WTC11 (cell line): Measurements from ENCODE around the gene ADAP1.

Experiments
- JUN ChIP-seq: sonication (generic); formaldehyde crosslinking; IDR thresholded peaks from 2 replicates; pipeline ENCODE4 v1.8.0; 2023; ENCODE audit warnings: mild to moderate bottlenecking, missing genetic modification reagents
- MLX ChIP-seq: sonication (generic); formaldehyde crosslinking; IDR thresholded peaks from 2 replicates; pipeline ENCODE4 v1.8.1; 2023; ENCODE audit warnings: mild to moderate bottlenecking, missing genetic modification reagents, moderate library complexity
- TF ChIP-seq, protein P1 (sequence below): sonication (generic); formaldehyde crosslinking; IDR thresholded peaks from 2 replicates; pipeline ENCODE4 v1.8.0; 2023; ENCODE audit warnings: mild to moderate bottlenecking, missing genetic modification reagents
- TF ChIP-seq, protein P2 (sequence below): sonication (generic); formaldehyde crosslinking; IDR thresholded peaks from 2 replicates; pipeline ENCODE4 v1.8.1; 2023; ENCODE audit warnings: mild to moderate bottlenecking, moderate library complexity, missing genetic modification reagents
- TF ChIP-seq, protein P3 (sequence below): fragments of 200-600 bp; IDR thresholded peaks from 2 replicates; pipeline ENCODE4 v1.8.0; 2022; ENCODE audit warnings: antibody characterized with exemption

- TF ChIP-seq, protein P1, sequence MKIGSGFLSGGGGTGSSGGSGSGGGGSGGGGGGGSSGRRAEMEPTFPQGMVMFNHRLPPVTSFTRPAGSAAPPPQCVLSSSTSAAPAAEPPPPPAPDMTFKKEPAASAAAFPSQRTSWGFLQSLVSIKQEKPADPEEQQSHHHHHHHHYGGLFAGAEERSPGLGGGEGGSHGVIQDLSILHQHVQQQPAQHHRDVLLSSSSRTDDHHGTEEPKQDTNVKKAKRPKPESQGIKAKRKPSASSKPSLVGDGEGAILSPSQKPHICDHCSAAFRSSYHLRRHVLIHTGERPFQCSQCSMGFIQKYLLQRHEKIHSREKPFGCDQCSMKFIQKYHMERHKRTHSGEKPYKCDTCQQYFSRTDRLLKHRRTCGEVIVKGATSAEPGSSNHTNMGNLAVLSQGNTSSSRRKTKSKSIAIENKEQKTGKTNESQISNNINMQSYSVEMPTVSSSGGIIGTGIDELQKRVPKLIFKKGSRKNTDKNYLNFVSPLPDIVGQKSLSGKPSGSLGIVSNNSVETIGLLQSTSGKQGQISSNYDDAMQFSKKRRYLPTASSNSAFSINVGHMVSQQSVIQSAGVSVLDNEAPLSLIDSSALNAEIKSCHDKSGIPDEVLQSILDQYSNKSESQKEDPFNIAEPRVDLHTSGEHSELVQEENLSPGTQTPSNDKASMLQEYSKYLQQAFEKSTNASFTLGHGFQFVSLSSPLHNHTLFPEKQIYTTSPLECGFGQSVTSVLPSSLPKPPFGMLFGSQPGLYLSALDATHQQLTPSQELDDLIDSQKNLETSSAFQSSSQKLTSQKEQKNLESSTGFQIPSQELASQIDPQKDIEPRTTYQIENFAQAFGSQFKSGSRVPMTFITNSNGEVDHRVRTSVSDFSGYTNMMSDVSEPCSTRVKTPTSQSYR (CRISPR knock-in tag) = no peak
- TF ChIP-seq, protein P2, sequence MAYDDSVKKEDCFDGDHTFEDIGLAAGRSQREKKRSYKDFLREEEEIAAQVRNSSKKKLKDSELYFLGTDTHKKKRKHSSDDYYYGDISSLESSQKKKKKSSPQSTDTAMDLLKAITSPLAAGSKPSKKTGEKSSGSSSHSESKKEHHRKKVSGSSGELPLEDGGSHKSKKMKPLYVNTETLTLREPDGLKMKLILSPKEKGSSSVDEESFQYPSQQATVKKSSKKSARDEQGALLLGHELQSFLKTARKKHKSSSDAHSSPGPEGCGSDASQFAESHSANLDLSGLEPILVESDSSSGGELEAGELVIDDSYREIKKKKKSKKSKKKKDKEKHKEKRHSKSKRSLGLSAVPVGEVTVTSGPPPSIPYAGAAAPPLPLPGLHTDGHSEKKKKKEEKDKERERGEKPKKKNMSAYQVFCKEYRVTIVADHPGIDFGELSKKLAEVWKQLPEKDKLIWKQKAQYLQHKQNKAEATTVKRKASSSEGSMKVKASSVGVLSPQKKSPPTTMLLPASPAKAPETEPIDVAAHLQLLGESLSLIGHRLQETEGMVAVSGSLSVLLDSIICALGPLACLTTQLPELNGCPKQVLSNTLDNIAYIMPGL (CRISPR knock-in tag) = no peak
- TF ChIP-seq, protein P3, sequence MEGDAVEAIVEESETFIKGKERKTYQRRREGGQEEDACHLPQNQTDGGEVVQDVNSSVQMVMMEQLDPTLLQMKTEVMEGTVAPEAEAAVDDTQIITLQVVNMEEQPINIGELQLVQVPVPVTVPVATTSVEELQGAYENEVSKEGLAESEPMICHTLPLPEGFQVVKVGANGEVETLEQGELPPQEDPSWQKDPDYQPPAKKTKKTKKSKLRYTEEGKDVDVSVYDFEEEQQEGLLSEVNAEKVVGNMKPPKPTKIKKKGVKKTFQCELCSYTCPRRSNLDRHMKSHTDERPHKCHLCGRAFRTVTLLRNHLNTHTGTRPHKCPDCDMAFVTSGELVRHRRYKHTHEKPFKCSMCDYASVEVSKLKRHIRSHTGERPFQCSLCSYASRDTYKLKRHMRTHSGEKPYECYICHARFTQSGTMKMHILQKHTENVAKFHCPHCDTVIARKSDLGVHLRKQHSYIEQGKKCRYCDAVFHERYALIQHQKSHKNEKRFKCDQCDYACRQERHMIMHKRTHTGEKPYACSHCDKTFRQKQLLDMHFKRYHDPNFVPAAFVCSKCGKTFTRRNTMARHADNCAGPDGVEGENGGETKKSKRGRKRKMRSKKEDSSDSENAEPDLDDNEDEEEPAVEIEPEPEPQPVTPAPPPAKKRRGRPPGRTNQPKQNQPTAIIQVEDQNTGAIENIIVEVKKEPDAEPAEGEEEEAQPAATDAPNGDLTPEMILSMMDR = no peak
- TF ChIP-seq MLX (CRISPR knock-in tag) (no peak), JUN (CRISPR knock-in tag) (no peak)
Observed at GRCh38 chr7:924541-925231, 29.8 kb downstream of the ADAP1 start.
